Immature natural killer cell (primary cell): ENCODE data around the gene RBM4B. TPM values are rescaled to one million over a fixed set of nuclear protein-coding genes. Genes with fewer than 3 reads are reported as not detected.
"Not testable (repeated sequence)": the region's sequence is repeated elsewhere in the genome, so short reads cannot be mapped to it uniquely, and the experiment has no call there.

Experiments
- DNase-seq, 3 donors: peaks; one replicate each; pipeline ENCODE4 v3.0.0; 2022; ENCODE audit warnings: mixed read lengths in 1 of 3
- H3K27ac Mint-ChIP-seq, 6 donors: one replicate each; pipeline ENCODE4 v1.8.0; 2020; ENCODE audit warnings: mixed read lengths in 6 of 6, mild to moderate bottlenecking in 5 of 6, inconsistent platforms in 4 of 6, moderate library complexity in 3 of 6
- H3K27me3 Mint-ChIP-seq, 3 donors: one replicate each; pipeline ENCODE4 v1.8.0; 2020 to 2021; ENCODE audit warnings: low read depth in 3 of 3, mild to moderate bottlenecking in 3 of 3, mixed read lengths in 3 of 3, moderate library complexity in 3 of 3, inconsistent platforms in 1 of 3
- H3K36me3 Mint-ChIP-seq, 3 donors: one replicate each; pipeline ENCODE4 v1.8.0; 2020; ENCODE audit warnings: mixed read lengths in 3 of 3, inconsistent platforms in 2 of 3, mild to moderate bottlenecking in 2 of 3
- H3K4me1 Mint-ChIP-seq, 2 donors: one replicate each; pipeline ENCODE4 v1.8.0; 2020; ENCODE audit warnings: inconsistent platforms in 2 of 2, mild to moderate bottlenecking in 2 of 2, mixed read lengths in 2 of 2, moderate library complexity in 1 of 2
- H3K4me3 Mint-ChIP-seq, 5 donors: one replicate each; pipeline ENCODE4 v1.8.0; 2020; ENCODE audit warnings: mild to moderate bottlenecking in 5 of 5, mixed read lengths in 5 of 5, inconsistent platforms in 3 of 5, moderate library complexity in 3 of 5
- H3K9me3 Mint-ChIP-seq, 6 donors: one replicate each; pipeline ENCODE4 v1.8.0; 2020; ENCODE audit warnings: mild to moderate bottlenecking in 6 of 6, mixed read lengths in 6 of 6, inconsistent platforms in 4 of 6, moderate library complexity in 3 of 6
- polyA plus RNA-seq, 3 donors: library from polyadenylated mRNA; unstranded; fragments of 300-500 nt; fragmentation: Illumina TruSeq; gene quantifications; one replicate each; pipeline ENCODE4 v1.2.3, GENCODE V29; 2021

Gene RBM4B
- polyA plus RNA-seq, result 10 to 100 TPM in 2 of 3 donors, 1 to 10 TPM in 1; 8.6 to 24.6 (median 16.0) TPM

GRCh38 chr11:66677599-66678375 is at the start of gene RBM4B:
Gene RBM4B (minus strand): TSS chr11:66677887. CDS start chr11:66677079, 808 bp downstream.
- H3K36me3 Mint-ChIP-seq, result no peaks in the 10 kb centered on the region
- peak within 1 kb of the TSS; percentile 97 to 100 (median 99) for H3K27ac Mint-ChIP-seq
- H3K9me3 Mint-ChIP-seq, result no peaks in the 10 kb centered on the region
- DNase-seq, result peak; percentile 97
- peaks cover 11 to 18% (median 17%) of the 10 kb centered on the region in 3 donors for H3K27me3 Mint-ChIP-seq
- H3K4me3 Mint-ChIP-seq, result peak within 1 kb of the TSS; percentile 91 to 96 (median 95)
- peaks cover 32 to 41% of the 10 kb centered on the region in 2 donors for H3K4me1 Mint-ChIP-seq

GRCh38 chr11:66725647-66726046 is 48.0 kb upstream of the RBM4B start:
- no peak for DNase-seq
- Mint-ChIP-seq H3K36me3 (peaks cover 0 to 3% (median 0%) of the 10 kb centered on the region in 3 donors), H3K4me1 (peaks cover 17 to 19% of the 10 kb centered on the region in 2 donors), H3K9me3 (peaks cover 0 to 5% (median 0%) of the 10 kb centered on the region in 6 donors), H3K4me3 (no peak overlapping the region), H3K27ac (no peak overlapping the region), H3K27me3 (peaks cover 18 to 36% (median 22%) of the 10 kb centered on the region in 3 donors)

- no peak overlapping the region for H3K27ac Mint-ChIP-seq
These were observed 47.4 kb upstream of the RBM4B start for GRCh38 chr11:66725114-66725513.

GRCh38 chr11:66724167-66724566 is 46.5 kb upstream of the RBM4B start:
- peaks cover 19 to 22% of the 10 kb centered on the region in 2 donors for H3K4me1 Mint-ChIP-seq
- H3K27me3 Mint-ChIP-seq, result peaks cover 17 to 39% (median 17%) of the 10 kb centered on the region in 3 donors
- DNase-seq, H3K4me3 Mint-ChIP-seq, H3K27ac Mint-ChIP-seq, H3K36me3 Mint-ChIP-seq, H3K9me3 Mint-ChIP-seq: not testable (repeated sequence)

More at GRCh38 chr11:66725114-66725513, 47.4 kb upstream of the RBM4B start:
- Mint-ChIP-seq H3K4me1 (peaks cover 18 to 19% of the 10 kb centered on the region in 2 donors), H3K4me3 (no peak overlapping the region), H3K9me3 (peaks cover 0 to 5% (median 0%) of the 10 kb centered on the region in 6 donors), H3K27me3 (peaks cover 17 to 40% (median 20%) of the 10 kb centered on the region in 3 donors), H3K36me3 (peaks cover 0 to 3% (median 0%) of the 10 kb centered on the region in 3 donors)
- DNase-seq, result no peak

- H3K4me3 Mint-ChIP-seq, result no peak overlapping the region
- peaks cover 0 to 3% (median 0%) of the 10 kb centered on the region in 3 donors for H3K36me3 Mint-ChIP-seq
- H3K27me3 Mint-ChIP-seq, result peaks cover 12 to 35% (median 13%) of the 10 kb centered on the region in 3 donors
- H3K27ac Mint-ChIP-seq, result no peak overlapping the region
- peaks cover 15 to 17% of the 10 kb centered on the region in 2 donors for H3K4me1 Mint-ChIP-seq
- H3K9me3 Mint-ChIP-seq, result peaks cover 0 to 3% (median 0%) of the 10 kb centered on the region in 6 donors
- no peak for DNase-seq
These were observed 46.0 kb upstream of the RBM4B start for GRCh38 chr11:66723693-66724092.

GRCh38 chr11:66722745-66723651 is 45.3 kb upstream of the RBM4B start:
- peaks cover 11 to 33% (median 11%) of the 10 kb centered on the region in 3 donors for H3K27me3 Mint-ChIP-seq
- peaks cover 0 to 3% (median 0%) of the 10 kb centered on the region in 6 donors for H3K9me3 Mint-ChIP-seq
- no peak overlapping the region for H3K27ac Mint-ChIP-seq

GRCh38 chr11:66721939-66722338 is 44.3 kb upstream of the RBM4B start:
- no peak for DNase-seq
- Mint-ChIP-seq H3K36me3 (peaks cover 0 to 3% (median 0%) of the 10 kb centered on the region in 3 donors), H3K27ac (no peak overlapping the region), H3K4me1 (peaks cover 7 to 11% of the 10 kb centered on the region in 2 donors), H3K4me3 (no peak overlapping the region), H3K27me3 (peaks cover 9 to 32% (median 13%) of the 10 kb centered on the region in 3 donors), H3K9me3 (peaks cover 0 to 4% (median 0%) of the 10 kb centered on the region in 6 donors)

More at GRCh38 chr11:66722745-66723651, 45.3 kb upstream of the RBM4B start:
- Mint-ChIP-seq H3K4me3 (no peak overlapping the region), H3K4me1 (peaks cover 12 to 15% of the 10 kb centered on the region in 2 donors), H3K36me3 (peaks cover 0 to 3% (median 0%) of the 10 kb centered on the region in 3 donors)
- no peak for DNase-seq

- no peak overlapping the region for H3K4me3 Mint-ChIP-seq
- peaks cover 4 to 23% (median 8%) of the 10 kb centered on the region in 3 donors for H3K27me3 Mint-ChIP-seq
- H3K9me3 Mint-ChIP-seq, result peaks cover 0 to 2% (median 0%) of the 10 kb centered on the region in 6 donors
- DNase-seq, result no peak
- peaks cover 0 to 5% of the 10 kb centered on the region in 2 donors for H3K4me1 Mint-ChIP-seq
- no peak overlapping the region for H3K27ac Mint-ChIP-seq
- no peaks in the 10 kb centered on the region for H3K36me3 Mint-ChIP-seq
These were observed 43.3 kb upstream of the RBM4B start for GRCh38 chr11:66720899-66721470.

GRCh38 chr11:66720223-66720898 is 42.7 kb upstream of the RBM4B start:
- H3K9me3 Mint-ChIP-seq, result peaks cover 0 to 2% (median 0%) of the 10 kb centered on the region in 6 donors
- no peaks in the 10 kb centered on the region for H3K36me3 Mint-ChIP-seq
- H3K27me3 Mint-ChIP-seq, result peaks cover 4 to 18% (median 6%) of the 10 kb centered on the region in 3 donors
- no peak overlapping the region for H3K4me3 Mint-ChIP-seq
- H3K4me1 Mint-ChIP-seq, result peaks cover 0 to 5% of the 10 kb centered on the region in 2 donors
- DNase-seq, result peak in 2 of 3 donors; percentile 20
- H3K27ac Mint-ChIP-seq, result peak overlapping the region in 1 of 6 donors; percentile 55

GRCh38 chr11:66719111-66719872 is 41.6 kb upstream of the RBM4B start:
- H3K27ac Mint-ChIP-seq, result no peak overlapping the region
- no peak for DNase-seq
- no peaks in the 10 kb centered on the region for H3K36me3 Mint-ChIP-seq
- peaks cover 0 to 5% of the 10 kb centered on the region in 2 donors for H3K4me1 Mint-ChIP-seq
- H3K27me3 Mint-ChIP-seq, result peaks cover 3 to 13% (median 5%) of the 10 kb centered on the region in 3 donors
- H3K9me3 Mint-ChIP-seq, result peaks cover 0 to 2% (median 0%) of the 10 kb centered on the region in 6 donors
- no peak overlapping the region for H3K4me3 Mint-ChIP-seq

GRCh38 chr11:66718320-66718971 is 40.8 kb upstream of the RBM4B start:
- H3K4me3 Mint-ChIP-seq, result no peak overlapping the region
- H3K9me3 Mint-ChIP-seq, result peaks cover 0 to 2% (median 0%) of the 10 kb centered on the region in 6 donors
- no peak for DNase-seq

GRCh38 chr11:66717925-66718319 is 40.2 kb upstream of the RBM4B start:
- Mint-ChIP-seq H3K4me1 (peaks cover 0 to 5% of the 10 kb centered on the region in 2 donors), H3K27ac (no peak overlapping the region), H3K9me3 (peaks cover 0 to 2% (median 0%) of the 10 kb centered on the region in 6 donors), H3K27me3 (peaks cover 6 to 12% (median 7%) of the 10 kb centered on the region in 3 donors), H3K36me3 (no peaks in the 10 kb centered on the region), H3K4me3 (no peak overlapping the region)
- DNase-seq, result no peak

More at GRCh38 chr11:66718320-66718971, 40.8 kb upstream of the RBM4B start:
- Mint-ChIP-seq H3K36me3 (no peaks in the 10 kb centered on the region), H3K4me1 (peaks cover 0 to 5% of the 10 kb centered on the region in 2 donors), H3K27ac (no peak overlapping the region), H3K27me3 (peaks cover 6 to 12% (median 7%) of the 10 kb centered on the region in 3 donors)
